Measurements from ENCODE around the gene MMP17.
"Not testable (repeated sequence)": the region's sequence is repeated elsewhere in the genome, so short reads cannot be mapped to it uniquely, and the experiment has no call there.

MMP17 gene

DNA sequence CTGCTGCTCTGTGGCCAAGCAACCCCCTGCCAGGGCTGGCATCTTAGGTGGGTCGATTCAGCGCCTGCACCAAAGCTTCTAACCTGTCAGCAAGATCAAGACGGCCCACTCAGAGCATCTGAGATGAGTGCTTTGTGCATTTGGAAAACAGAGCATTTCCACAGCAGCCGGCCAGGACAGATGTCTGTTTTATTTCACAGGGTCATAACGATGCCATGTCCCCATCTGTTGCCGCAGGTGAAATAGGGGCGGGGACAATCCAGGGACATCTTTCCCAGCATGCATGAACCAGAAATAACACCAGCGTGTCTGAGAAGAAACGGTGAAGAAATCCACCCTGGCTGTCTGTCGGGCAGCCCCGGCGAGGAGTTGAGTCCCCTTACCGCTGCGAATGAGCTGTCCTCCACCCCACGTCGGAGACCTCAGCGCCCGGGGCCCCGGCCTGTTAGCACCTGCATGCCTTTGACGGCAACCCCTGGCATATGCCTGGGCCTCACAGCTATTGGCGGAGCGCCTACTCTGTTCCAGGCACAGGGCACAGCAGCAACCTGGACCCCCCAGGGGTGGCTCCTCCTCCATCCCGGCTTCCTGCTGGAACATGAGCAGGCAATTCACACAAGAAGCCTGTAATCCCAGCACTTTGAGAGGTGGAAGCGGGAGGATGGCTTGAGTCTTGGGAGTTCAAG lies 35.7 kb downstream of the MMP17 start:
- H3K27ac Mint-ChIP-seq = peak overlapping the region; percentile 42
- no peaks in the 10 kb centered on the region for H3K36me3 Mint-ChIP-seq (ENCODE audit: low read depth)
- H3K4me3 Mint-ChIP-seq = no peak overlapping the region
- peaks cover 46% of the 10 kb centered on the region for H3K4me1 Mint-ChIP-seq (ENCODE audit: low read depth)
- H3K27me3 Mint-ChIP-seq = peaks cover 1% of the 10 kb centered on the region
- no peaks in the 10 kb centered on the region for H3K9me3 Mint-ChIP-seq
- intact Hi-C loops (cut with micrococcal nuclease) = loop anchor here (5.0 kb wide), 1 partner anchor 33 kb away; no protein-coding TSS in a partner anchor

DNA sequence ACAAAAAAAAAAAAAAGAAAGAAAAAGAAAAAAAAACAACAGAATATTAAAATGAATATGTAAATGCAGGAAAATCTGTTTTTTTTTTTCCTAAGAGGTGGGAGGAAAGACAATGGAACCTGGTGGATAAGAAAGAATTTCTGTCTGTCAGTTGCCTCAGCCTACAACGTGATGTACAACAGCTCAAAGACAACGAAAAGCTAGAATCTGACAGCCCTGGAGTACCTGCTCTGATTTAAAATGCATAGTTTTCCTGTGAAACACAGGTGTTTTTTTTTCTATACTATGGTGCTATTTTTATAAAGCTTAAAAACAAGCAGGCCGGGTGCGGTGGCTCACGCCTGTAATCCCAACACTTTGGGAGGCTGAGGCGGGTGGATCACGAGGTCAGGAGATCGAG lies 36.3 kb downstream of the MMP17 start:
- Mint-ChIP-seq H3K27ac (no peak overlapping the region), H3K27me3 (peaks cover 1% of the 10 kb centered on the region), H3K36me3 (ENCODE audit: low read depth) (no peaks in the 10 kb centered on the region), H3K4me3 (no peak overlapping the region), H3K4me1 (ENCODE audit: low read depth) (peaks cover 46% of the 10 kb centered on the region), H3K9me3 (no peaks in the 10 kb centered on the region)
- intact Hi-C loops (cut with micrococcal nuclease) = loop anchor here (5.0 kb wide), 1 partner anchor 33 kb away; no protein-coding TSS in a partner anchor

DNA sequence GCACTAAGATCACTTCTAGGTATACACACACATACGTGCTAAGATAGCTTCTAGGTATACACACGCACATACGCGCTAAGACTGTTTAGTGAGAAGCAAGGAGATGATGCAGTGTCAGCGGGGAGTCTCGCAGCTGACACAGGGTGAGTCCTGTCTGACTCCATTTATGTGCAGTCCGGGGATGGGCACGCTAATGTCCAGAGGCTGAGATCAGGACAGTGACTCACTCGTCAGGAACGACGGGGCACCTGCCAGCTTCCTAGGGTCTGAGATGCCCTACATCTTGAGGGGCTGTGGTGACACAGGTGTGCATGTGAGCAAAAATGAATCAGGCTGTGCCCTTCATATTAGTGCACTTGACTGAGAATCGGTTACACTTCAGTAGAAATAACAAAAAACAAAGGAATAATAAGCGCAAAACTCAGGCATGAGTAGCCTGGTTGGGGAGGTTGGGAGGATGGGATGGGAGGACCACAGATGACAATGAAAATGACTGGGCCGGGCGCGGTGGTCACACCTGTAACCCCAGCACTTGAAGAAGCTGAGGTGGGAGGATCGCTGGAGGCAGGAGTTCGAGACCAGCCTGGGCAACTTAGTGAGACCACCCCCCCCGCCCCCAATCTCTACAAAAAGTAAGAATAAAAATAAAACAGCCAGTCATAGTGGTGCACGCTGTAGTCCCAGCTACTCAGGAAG lies 37.1 kb downstream of the MMP17 start:
- no peak overlapping the region for H3K27ac Mint-ChIP-seq
- H3K27me3 Mint-ChIP-seq = peaks cover 3% of the 10 kb centered on the region
- no peak overlapping the region for H3K4me3 Mint-ChIP-seq
- no peaks in the 10 kb centered on the region for H3K36me3 Mint-ChIP-seq (ENCODE audit: low read depth)
- H3K9me3 Mint-ChIP-seq = no peaks in the 10 kb centered on the region
- intact Hi-C loops (cut with micrococcal nuclease) = no loop called here
- H3K4me1 Mint-ChIP-seq (ENCODE audit: low read depth) = peaks cover 47% of the 10 kb centered on the region

DNA sequence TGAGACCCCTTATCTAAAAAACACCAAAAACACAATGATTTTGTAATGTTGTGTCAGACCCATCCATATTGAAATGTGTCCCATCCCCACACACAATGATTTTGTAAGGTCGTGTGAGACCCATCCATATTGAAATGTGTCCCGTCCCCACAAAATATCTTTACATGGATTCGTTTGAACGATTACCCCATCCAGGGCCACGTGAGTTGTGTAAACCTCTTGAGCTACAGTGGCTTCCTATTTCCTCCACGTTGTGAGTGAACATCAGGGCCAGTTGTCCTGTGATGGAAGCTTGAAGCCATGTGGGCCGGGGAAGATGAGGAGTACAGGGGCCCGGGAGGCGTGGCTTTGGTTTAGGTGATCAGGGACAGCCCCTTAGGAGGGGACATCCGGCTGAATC lies 39.3 kb downstream of the MMP17 start:
- intact Hi-C loops (cut with micrococcal nuclease) = no loop called here
- Mint-ChIP-seq H3K9me3 (no peaks in the 10 kb centered on the region), H3K27ac (peak overlapping the region; percentile 45), H3K4me1 (ENCODE audit: low read depth) (peaks cover 41% of the 10 kb centered on the region), H3K27me3 (peaks cover 3% of the 10 kb centered on the region), H3K36me3 (ENCODE audit: low read depth) (no peaks in the 10 kb centered on the region), H3K4me3 (no peak overlapping the region)

DNA sequence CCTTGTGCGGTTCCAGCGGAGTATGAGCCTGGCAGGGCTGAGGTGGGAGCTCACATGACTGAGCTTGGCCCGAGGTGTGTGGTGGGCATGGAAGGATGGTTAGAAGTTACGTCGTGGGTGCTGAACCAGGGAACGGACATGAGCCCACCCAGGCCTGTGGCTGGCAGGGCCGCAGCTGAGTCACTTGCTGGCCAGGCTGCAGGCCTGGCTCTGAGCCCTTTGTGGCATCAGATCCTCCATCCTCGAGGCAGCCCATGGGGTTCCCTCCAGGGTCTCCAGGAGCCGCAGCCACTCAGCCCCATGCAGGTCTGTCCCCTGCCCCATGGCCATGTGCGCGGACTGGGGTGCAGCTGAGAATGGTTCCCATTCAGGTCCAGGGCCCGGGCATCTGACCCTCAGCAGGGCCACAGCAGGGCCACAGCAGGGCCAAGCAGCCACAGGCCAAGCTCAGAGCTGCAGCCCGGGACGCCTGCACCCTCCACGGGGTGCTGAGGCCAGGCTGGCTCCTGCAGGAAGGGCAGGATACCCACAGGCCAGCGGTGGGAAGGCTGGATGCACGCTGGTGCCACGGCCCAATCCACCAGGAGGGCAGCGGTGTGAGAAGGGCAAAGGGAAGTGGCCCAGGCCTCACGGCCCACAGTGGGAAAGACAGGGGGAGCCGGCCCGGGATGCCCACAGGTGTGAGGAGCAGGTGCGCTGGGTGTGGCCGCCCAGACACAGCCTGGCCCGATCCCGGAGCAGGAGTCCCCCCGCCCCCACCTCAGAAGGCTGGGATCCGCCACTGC lies 39.9 kb downstream of the MMP17 start:
- Mint-ChIP-seq H3K27me3 (peaks cover 2% of the 10 kb centered on the region), H3K4me3 (no peak overlapping the region), H3K9me3 (no peaks in the 10 kb centered on the region), H3K27ac (peak overlapping the region; percentile 45), H3K36me3 (ENCODE audit: low read depth) (no peaks in the 10 kb centered on the region), H3K4me1 (ENCODE audit: low read depth) (peaks cover 41% of the 10 kb centered on the region)
- intact Hi-C loops (cut with micrococcal nuclease) = no loop called here

DNA sequence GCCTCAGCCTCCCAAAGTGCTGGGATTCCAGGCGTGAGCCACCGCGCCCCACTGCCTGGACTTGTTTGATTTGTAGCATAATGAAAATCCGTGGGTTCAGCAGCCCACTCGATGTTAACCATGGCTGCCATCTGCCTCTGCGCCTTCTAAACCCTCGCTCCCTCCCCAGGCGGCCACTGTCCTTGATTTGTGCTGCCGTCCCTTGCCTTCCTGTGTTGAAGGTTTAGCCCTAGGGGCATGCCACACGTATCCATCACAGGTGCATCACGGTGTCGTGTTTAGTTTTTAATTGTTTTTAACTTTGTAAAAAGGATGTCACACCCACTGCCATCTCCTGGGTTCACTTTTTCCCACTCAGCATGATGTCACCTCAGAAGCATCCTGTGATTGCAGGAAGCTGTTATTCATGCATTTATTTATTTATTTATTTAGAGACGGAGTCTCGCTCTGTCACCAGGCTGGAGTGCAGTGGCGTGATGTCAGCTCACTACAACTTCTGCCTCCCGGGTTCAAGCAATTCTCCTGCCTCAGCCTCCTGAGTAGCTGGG lies 41.8 kb downstream of the MMP17 start:
- H3K36me3 Mint-ChIP-seq (ENCODE audit: low read depth) = no peaks in the 10 kb centered on the region
- no peak overlapping the region for H3K27ac Mint-ChIP-seq
- intact Hi-C loops (cut with micrococcal nuclease) = no loop called here
- no peak overlapping the region for H3K4me3 Mint-ChIP-seq
- H3K9me3 Mint-ChIP-seq = no peaks in the 10 kb centered on the region
- peaks cover 2% of the 10 kb centered on the region for H3K27me3 Mint-ChIP-seq
- H3K4me1 Mint-ChIP-seq (ENCODE audit: low read depth) = peaks cover 50% of the 10 kb centered on the region

DNA sequence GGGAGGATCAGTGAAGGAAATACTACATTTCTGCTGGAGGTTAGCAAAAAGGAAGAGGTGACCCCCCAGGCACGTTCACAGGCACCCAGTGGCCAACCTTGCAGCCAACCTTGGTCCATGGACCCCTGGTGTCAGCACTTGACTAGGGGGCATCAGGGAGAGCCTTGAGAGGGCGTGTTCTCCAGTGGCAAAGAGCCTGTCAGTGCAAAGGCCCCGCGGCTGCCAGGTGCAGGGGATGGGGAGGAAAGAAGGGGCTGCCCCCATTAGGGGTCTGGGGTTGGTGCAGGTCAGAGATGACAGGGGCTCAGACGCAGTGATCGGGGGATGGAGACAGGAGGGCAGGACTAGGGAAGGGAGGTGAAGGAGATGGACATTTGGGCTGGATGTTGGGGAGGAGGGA lies 43.5 kb downstream of the MMP17 start:
- Mint-ChIP-seq H3K36me3 (ENCODE audit: low read depth) (no peaks in the 10 kb centered on the region), H3K4me3 (no peak overlapping the region), H3K27me3 (peaks cover 2% of the 10 kb centered on the region), H3K27ac (peak overlapping the region; percentile 5), H3K4me1 (ENCODE audit: low read depth) (peaks cover 57% of the 10 kb centered on the region), H3K9me3 (no peaks in the 10 kb centered on the region)
- intact Hi-C loops (cut with micrococcal nuclease) = no loop called here

DNA sequence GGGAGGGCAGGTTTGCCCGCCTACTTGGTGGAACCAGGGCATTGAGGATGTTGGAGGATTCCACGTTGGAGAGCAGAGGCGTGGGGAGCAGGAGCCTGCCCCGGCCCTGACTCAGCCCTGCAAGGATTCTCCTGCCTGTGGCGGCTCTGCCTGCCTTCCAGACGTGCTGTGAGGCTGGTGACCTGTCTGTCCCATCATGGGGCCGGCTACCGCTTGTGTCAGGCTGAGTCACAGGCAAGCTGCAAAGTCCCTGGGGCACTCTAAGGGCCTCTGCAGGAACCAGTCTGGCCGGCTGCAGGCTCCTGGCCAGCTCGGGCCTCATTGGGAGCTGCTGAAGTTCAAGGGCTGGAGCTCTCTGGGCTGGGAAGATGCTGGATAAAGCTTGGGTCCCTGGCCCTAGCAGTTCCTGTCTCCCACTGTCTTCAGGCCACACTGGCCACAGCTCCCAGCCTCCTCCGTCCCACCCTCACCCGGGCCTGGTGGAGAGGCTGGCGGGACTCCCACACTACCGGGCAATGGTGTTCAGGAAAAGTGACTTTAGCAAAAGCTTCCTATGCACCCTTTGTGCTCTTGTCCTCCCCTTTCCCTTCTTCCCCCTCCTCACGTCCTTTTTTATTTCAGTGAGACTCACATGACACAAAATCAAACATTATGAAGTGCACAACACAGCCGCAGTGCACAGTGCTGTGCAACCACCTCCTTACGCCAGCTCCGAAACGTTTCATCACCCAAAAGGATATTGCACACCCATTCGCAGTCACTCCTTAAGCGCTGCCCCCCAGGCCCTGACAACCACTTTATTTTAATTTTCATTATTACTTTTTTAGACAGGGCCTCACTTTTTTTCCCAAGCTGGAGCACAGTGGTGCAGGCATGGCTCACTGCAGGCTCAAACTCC lies 44.2 kb downstream of the MMP17 start:
- H3K4me3 Mint-ChIP-seq = no peak overlapping the region
- H3K36me3 Mint-ChIP-seq (ENCODE audit: low read depth) = no peaks in the 10 kb centered on the region
- peaks cover 2% of the 10 kb centered on the region for H3K27me3 Mint-ChIP-seq
- H3K9me3 Mint-ChIP-seq = no peaks in the 10 kb centered on the region
- peak overlapping the region; percentile 5 for H3K27ac Mint-ChIP-seq
- peaks cover 54% of the 10 kb centered on the region for H3K4me1 Mint-ChIP-seq (ENCODE audit: low read depth)
- intact Hi-C loops (cut with micrococcal nuclease) = no loop called here

DNA sequence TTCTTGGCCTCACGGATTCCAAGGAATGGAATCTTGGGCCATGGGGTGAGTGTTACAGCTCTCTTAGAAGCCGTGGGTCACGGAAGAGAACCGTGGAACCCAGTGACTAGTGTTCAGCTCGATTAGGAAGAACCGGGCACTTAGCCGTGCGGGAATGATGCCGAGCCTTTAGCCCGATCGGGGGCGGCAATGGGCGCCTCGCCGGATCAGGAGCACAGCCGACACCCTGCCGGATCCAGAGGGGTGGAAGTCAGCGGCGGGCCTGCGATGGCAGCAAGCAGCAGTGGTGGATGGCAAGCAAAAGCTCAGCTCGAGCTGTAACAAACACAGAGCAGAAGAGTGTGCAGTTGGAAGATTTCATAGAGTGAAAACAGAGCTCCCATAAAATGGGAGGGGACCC lies 45.1 kb downstream of the MMP17 start:
- H3K27ac Mint-ChIP-seq = no peak overlapping the region
- no peaks in the 10 kb centered on the region for H3K36me3 Mint-ChIP-seq (ENCODE audit: low read depth)
- intact Hi-C loops (cut with micrococcal nuclease) = no loop called here
- H3K9me3 Mint-ChIP-seq = no peaks in the 10 kb centered on the region
- H3K27me3 Mint-ChIP-seq = peaks cover 2% of the 10 kb centered on the region
- no peak overlapping the region for H3K4me3 Mint-ChIP-seq
- peaks cover 56% of the 10 kb centered on the region for H3K4me1 Mint-ChIP-seq (ENCODE audit: low read depth)

DNA sequence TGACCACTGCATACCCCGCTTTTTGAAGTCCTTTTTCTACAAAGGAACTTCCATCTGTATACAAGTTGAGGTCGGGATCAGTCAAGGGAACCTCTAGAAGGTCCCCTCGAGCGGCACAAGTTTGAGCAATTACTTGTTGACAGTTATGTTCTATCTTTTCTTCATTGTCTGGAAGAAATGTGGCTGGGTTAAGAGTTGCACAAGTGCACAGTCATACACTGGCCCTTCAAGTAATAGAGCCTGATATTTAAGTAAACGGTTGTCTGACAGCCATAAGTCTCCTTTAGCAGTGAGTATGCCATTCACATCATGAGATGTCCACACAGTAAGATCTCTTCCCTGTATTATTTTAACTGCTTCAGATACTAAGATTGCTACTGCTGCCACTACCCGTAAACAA lies 46.8 kb downstream of the MMP17 start:
- H3K27ac Mint-ChIP-seq; intact Hi-C loops (cut with micrococcal nuclease); H3K27me3 Mint-ChIP-seq; H3K9me3 Mint-ChIP-seq; H3K4me3 Mint-ChIP-seq; H3K36me3 Mint-ChIP-seq (ENCODE audit: low read depth): not testable (repeated sequence)
- H3K4me1 Mint-ChIP-seq (ENCODE audit: low read depth) = peaks cover 70% of the 10 kb centered on the region

DNA sequence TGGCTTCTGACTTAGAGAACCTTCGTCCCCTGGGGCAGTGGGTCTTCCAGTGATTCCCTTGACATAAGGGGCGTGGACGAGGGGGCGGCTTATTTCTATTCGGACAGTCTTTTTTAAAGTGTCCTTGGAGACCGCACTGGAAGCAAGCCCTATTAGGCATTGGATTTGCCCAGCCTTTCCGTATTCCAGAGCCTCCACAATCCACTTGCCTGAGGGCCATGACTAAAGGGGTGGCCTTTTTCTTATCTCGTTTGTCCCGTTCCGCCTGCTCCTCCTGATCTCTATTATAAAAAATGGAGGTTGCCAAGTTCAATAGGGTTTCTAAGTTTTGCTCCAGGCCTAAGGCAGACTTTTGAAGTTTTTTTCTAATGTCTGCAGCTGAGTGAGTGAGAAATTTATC lies 49.0 kb downstream of the MMP17 start:
- H3K27me3 Mint-ChIP-seq; H3K27ac Mint-ChIP-seq; H3K4me3 Mint-ChIP-seq; H3K9me3 Mint-ChIP-seq; intact Hi-C loops (cut with micrococcal nuclease); H3K36me3 Mint-ChIP-seq (ENCODE audit: low read depth): not testable (repeated sequence)
- peaks cover 77% of the 10 kb centered on the region for H3K4me1 Mint-ChIP-seq (ENCODE audit: low read depth)

DNA sequence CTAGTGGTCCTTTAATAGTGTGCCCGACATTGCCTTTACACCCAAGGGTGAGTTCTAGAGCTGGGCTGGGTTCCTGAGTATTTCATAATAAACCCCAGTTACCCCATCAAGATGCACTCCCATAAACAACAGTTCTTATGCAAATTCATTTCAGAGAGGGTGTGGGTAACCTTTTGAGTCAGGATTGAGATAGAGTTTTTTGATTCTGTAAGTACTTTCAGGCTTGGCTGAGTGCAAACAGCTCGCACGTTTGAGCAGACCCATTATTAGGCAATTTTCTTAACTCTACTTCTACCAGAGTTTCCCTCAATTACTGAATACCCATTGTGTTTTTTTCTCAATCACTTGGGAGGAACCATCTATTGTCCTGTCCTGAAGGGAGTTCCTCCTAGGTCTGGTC lies 50.2 kb downstream of the MMP17 start:
- not testable (repeated sequence) for H3K27ac Mint-ChIP-seq; H3K4me3 Mint-ChIP-seq; H3K36me3 Mint-ChIP-seq (ENCODE audit: low read depth); H3K27me3 Mint-ChIP-seq; H3K9me3 Mint-ChIP-seq
- H3K4me1 Mint-ChIP-seq (ENCODE audit: low read depth) = peaks cover 77% of the 10 kb centered on the region
- intact Hi-C loops (cut with micrococcal nuclease) = loop anchor here (2.0 kb wide), 1 partner anchor 16 kb away; the partner anchor contains the start of gene ULK1

DNA sequence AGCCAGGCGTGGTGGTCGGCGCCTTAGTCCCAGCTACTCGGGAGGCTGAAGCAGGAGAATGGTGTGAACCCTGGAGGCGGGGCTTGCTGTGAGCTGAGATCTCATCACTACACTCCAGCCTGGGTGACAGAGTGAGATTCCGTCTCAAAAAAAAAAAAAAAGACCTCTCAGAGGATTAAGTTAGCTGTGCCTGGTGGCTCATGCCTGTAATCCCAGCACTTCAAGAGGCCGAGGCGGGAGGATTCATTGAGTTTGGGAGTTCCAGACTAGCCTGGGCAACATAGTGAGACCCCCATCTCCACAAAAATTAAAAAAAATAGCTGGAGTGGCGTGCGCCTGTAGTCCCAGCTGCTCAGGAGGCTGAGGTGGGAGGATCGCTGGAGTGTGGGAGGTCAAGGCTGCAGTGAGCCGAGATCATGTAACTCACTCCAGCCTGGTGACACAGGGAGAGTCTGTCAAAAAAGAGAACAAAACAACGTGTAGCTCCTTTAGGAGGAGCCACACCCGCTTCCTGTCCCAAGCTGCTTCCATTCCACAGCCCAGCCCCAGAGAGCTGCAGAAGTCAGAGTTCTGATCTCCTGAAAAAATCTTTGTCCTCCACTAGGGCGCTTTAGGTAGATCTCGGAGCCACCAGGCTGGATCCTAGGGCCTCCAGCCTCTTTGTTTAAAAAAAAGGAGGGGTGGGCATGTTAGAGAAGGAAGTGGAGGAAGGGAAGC lies 54.8 kb downstream of the MMP17 start:
- Mint-ChIP-seq H3K27me3 (no peaks in the 10 kb centered on the region), H3K9me3 (peaks cover 12% of the 10 kb centered on the region), H3K4me3 (peak overlapping the region; percentile 68), H3K36me3 (ENCODE audit: low read depth) (peaks cover 5% of the 10 kb centered on the region), H3K27ac (peak overlapping the region; percentile 87), H3K4me1 (ENCODE audit: low read depth) (peaks cover 73% of the 10 kb centered on the region)
- intact Hi-C loops (cut with micrococcal nuclease) = no loop called here

Data from dendritic cell treated with granulocyte-macrophage colony-stimulating factor and Interleukin-4, amounts not matched to agents 40 ng/mL and 50 ng/mL, for 4 days (primary cell).